Measurements from ENCODE around the gene HOXC13.

Gene HOXC13

GRCh38 chr12:53952335-53952694 lies 13.7 kb downstream of the HOXC13 start:
- Histone ChIP-seq H3K27me3 (ENCODE audit: control insufficient read depth, insufficient read depth, low read length) (peaks cover 18% of the 10 kb centered on the region), H3K4me1 (ENCODE audit: control insufficient read depth, insufficient read depth, low read length) (peaks cover 13% of the 10 kb centered on the region), H3K4me3 (ENCODE audit: low read length) (no peak overlapping the region), H3K9me3 (replicated peaks; ENCODE audit: low read length) (no peaks in the 10 kb centered on the region), H3K4me2 (ENCODE audit: low read length) (no peak overlapping the region), H3K36me3 (ENCODE audit: insufficient read depth, low read length) (no peaks in the 10 kb centered on the region), H3K9ac (ENCODE audit: low read depth, low read length) (no peak overlapping the region)

- H3K4me1 ChIP-seq (ENCODE audit: control insufficient read depth, insufficient read depth, low read length) = peaks cover 13% of the 10 kb centered on the region
- H3K4me3 ChIP-seq (ENCODE audit: low read length) = no peak overlapping the region
- H3K9me3 ChIP-seq (replicated peaks; ENCODE audit: low read length) = no peaks in the 10 kb centered on the region
These were observed 14.5 kb downstream of the HOXC13 start for GRCh38 chr12:53952871-53953734.

GRCh38 chr12:53953831-53954693 lies 15.4 kb downstream of the HOXC13 start:
- H3K36me3 ChIP-seq (ENCODE audit: insufficient read depth, low read length) = no peaks in the 10 kb centered on the region
- H3K9ac ChIP-seq (ENCODE audit: low read depth, low read length) = peak overlapping the region; percentile 80
- no peaks in the 10 kb centered on the region for H3K9me3 ChIP-seq (replicated peaks; ENCODE audit: low read length)
- H3K4me3 ChIP-seq (ENCODE audit: low read length) = peak overlapping the region; percentile 83
- H3K4me1 ChIP-seq (ENCODE audit: control insufficient read depth, insufficient read depth, low read length) = peaks cover 13% of the 10 kb centered on the region
- peaks cover 18% of the 10 kb centered on the region for H3K27me3 ChIP-seq (ENCODE audit: control insufficient read depth, insufficient read depth, low read length)
- H3K4me2 ChIP-seq (ENCODE audit: low read length) = peak overlapping the region; percentile 96

More at GRCh38 chr12:53952871-53953734, 14.5 kb downstream of the HOXC13 start:
- no peaks in the 10 kb centered on the region for H3K36me3 ChIP-seq (ENCODE audit: insufficient read depth, low read length)
- H3K9ac ChIP-seq (ENCODE audit: low read depth, low read length) = no peak overlapping the region
- H3K4me2 ChIP-seq (ENCODE audit: low read length) = no peak overlapping the region
- H3K27me3 ChIP-seq (ENCODE audit: control insufficient read depth, insufficient read depth, low read length) = peaks cover 18% of the 10 kb centered on the region

- Histone ChIP-seq H3K4me2 (ENCODE audit: low read length) (peak within 1 kb of the TSS; percentile 96), H3K9ac (ENCODE audit: low read depth, low read length) (peak within 1 kb of the TSS; percentile 80), H3K4me3 (ENCODE audit: low read length) (peak within 1 kb of the TSS; percentile 83), H3K4me1 (ENCODE audit: control insufficient read depth, insufficient read depth, low read length) (peaks cover 13% of the 10 kb centered on the region), H3K36me3 (ENCODE audit: insufficient read depth, low read length) (no peaks in the 10 kb centered on the region), H3K9me3 (replicated peaks; ENCODE audit: low read length) (no peaks in the 10 kb centered on the region), H3K27me3 (ENCODE audit: control insufficient read depth, insufficient read depth, low read length) (peaks cover 18% of the 10 kb centered on the region)
These were observed 16.0 kb downstream of the HOXC13 start, which contains the start of gene HOXC12 for GRCh38 chr12:53954694-53955035. TSS of gene HOXC12 (plus strand) at chr12:53954903. CDS start at chr12:53954930, 27 bp downstream.

- peak overlapping the region; percentile 80 for H3K9ac ChIP-seq (ENCODE audit: low read depth, low read length)
- no peaks in the 10 kb centered on the region for H3K9me3 ChIP-seq (replicated peaks; ENCODE audit: low read length)
- peaks cover 17% of the 10 kb centered on the region for H3K27me3 ChIP-seq (ENCODE audit: control insufficient read depth, insufficient read depth, low read length)
- H3K4me3 ChIP-seq (ENCODE audit: low read length) = peak overlapping the region; percentile 83
- peaks cover 18% of the 10 kb centered on the region for H3K4me1 ChIP-seq (ENCODE audit: control insufficient read depth, insufficient read depth, low read length)
- H3K36me3 ChIP-seq (ENCODE audit: insufficient read depth, low read length) = no peaks in the 10 kb centered on the region
- H3K4me2 ChIP-seq (ENCODE audit: low read length) = peak overlapping the region; percentile 96
These were observed 16.6 kb downstream of the HOXC13 start for GRCh38 chr12:53955036-53955775.

- Histone ChIP-seq H3K9me3 (replicated peaks; ENCODE audit: low read length) (no peaks in the 10 kb centered on the region), H3K4me1 (ENCODE audit: control insufficient read depth, insufficient read depth, low read length) (peaks cover 22% of the 10 kb centered on the region), H3K4me3 (ENCODE audit: low read length) (peak overlapping the region; percentile 83), H3K9ac (ENCODE audit: low read depth, low read length) (peak overlapping the region; percentile 80), H3K4me2 (ENCODE audit: low read length) (peak overlapping the region; percentile 96), H3K27me3 (ENCODE audit: control insufficient read depth, insufficient read depth, low read length) (peaks cover 11% of the 10 kb centered on the region), H3K36me3 (ENCODE audit: insufficient read depth, low read length) (no peaks in the 10 kb centered on the region)
These were observed 17.2 kb downstream of the HOXC13 start for GRCh38 chr12:53955776-53956250.

GRCh38 chr12:53956251-53956887 lies 17.7 kb downstream of the HOXC13 start:
- peak overlapping the region; percentile 80 for H3K9ac ChIP-seq (ENCODE audit: low read depth, low read length)
- peaks cover 6% of the 10 kb centered on the region for H3K27me3 ChIP-seq (ENCODE audit: control insufficient read depth, insufficient read depth, low read length)
- H3K4me1 ChIP-seq (ENCODE audit: control insufficient read depth, insufficient read depth, low read length) = peaks cover 22% of the 10 kb centered on the region
- H3K4me2 ChIP-seq (ENCODE audit: low read length) = peak overlapping the region; percentile 96
- H3K4me3 ChIP-seq (ENCODE audit: low read length) = peak overlapping the region; percentile 83
- no peaks in the 10 kb centered on the region for H3K36me3 ChIP-seq (ENCODE audit: insufficient read depth, low read length)
- H3K9me3 ChIP-seq (replicated peaks; ENCODE audit: low read length) = no peaks in the 10 kb centered on the region

- Histone ChIP-seq H3K27me3 (ENCODE audit: control insufficient read depth, insufficient read depth, low read length) (peaks cover 3% of the 10 kb centered on the region), H3K9me3 (replicated peaks; ENCODE audit: low read length) (no peaks in the 10 kb centered on the region), H3K9ac (ENCODE audit: low read depth, low read length) (peak overlapping the region; percentile 80), H3K4me2 (ENCODE audit: low read length) (peak overlapping the region; percentile 96), H3K4me3 (ENCODE audit: low read length) (no peak overlapping the region), H3K36me3 (ENCODE audit: insufficient read depth, low read length) (no peaks in the 10 kb centered on the region), H3K4me1 (ENCODE audit: control insufficient read depth, insufficient read depth, low read length) (peaks cover 27% of the 10 kb centered on the region)
These were observed 18.4 kb downstream of the HOXC13 start for GRCh38 chr12:53956914-53957536.

GRCh38 chr12:53958128-53958527 lies 19.5 kb downstream of the HOXC13 start:
- Histone ChIP-seq H3K9me3 (replicated peaks; ENCODE audit: low read length) (no peaks in the 10 kb centered on the region), H3K9ac (ENCODE audit: low read depth, low read length) (no peak overlapping the region), H3K4me3 (ENCODE audit: low read length) (no peak overlapping the region), H3K4me2 (ENCODE audit: low read length) (no peak overlapping the region), H3K36me3 (ENCODE audit: insufficient read depth, low read length) (no peaks in the 10 kb centered on the region), H3K27me3 (ENCODE audit: control insufficient read depth, insufficient read depth, low read length) (no peaks in the 10 kb centered on the region), H3K4me1 (ENCODE audit: control insufficient read depth, insufficient read depth, low read length) (peaks cover 32% of the 10 kb centered on the region)

GRCh38 chr12:53959314-53959713 lies 20.7 kb downstream of the HOXC13 start:
- Histone ChIP-seq H3K4me2 (ENCODE audit: low read length) (no peak overlapping the region), H3K9me3 (replicated peaks; ENCODE audit: low read length) (no peaks in the 10 kb centered on the region), H3K4me3 (ENCODE audit: low read length) (no peak overlapping the region), H3K4me1 (ENCODE audit: control insufficient read depth, insufficient read depth, low read length) (peaks cover 40% of the 10 kb centered on the region), H3K9ac (ENCODE audit: low read depth, low read length) (no peak overlapping the region), H3K27me3 (ENCODE audit: control insufficient read depth, insufficient read depth, low read length) (no peaks in the 10 kb centered on the region), H3K36me3 (ENCODE audit: insufficient read depth, low read length) (no peaks in the 10 kb centered on the region)
